HCT116 (cell line): Measurements from ENCODE around the gene CYTL1. TPM values are rescaled to one million over a fixed set of nuclear protein-coding genes. Genes with fewer than 3 reads are reported as not detected.

Experiments
- ATAC-seq: fragments of 200-7000 bp; cut with Tn5 transposase; 2 replicates; pipeline ENCODE4 v1.9.1; 2020; ENCODE audit warnings: mild to moderate bottlenecking, moderate library complexity
- BruUV-seq: library from RNA; stranded (reverse); fragments of 400-500 nt; replicated peaks from 2 replicates; lab custom pipeline; 2021; lab: Mats Ljungman, UMichigan
- CTCF ChIA-PET: fragments of 300-600 bp; sonication (Branson Sonifier 250); formaldehyde crosslinking; loops from one replicate; lab custom pipeline; 2021; ENCODE audit warnings: antibody characterized with exemption; lab: Charles Lee
- POLR2A ChIA-PET: fragments of 300-600, 350-600 bp; sonication (Branson Sonifier 250); formaldehyde crosslinking; loops from one replicate; lab custom pipeline; 2021; ENCODE audit warnings: antibody characterized with exemption; lab: Charles Lee
- RAD21 ChIA-PET, 2 experiments: fragments of 300-600 bp; sonication (Branson Sonifier 250); formaldehyde crosslinking; loops; one replicate each; lab custom pipeline; 2023; ENCODE audit warnings: low total read pairs in 2 of 2; ENCODE audit not compliant: uncharacterized antibody in 2 of 2, unreplicated experiment in 2 of 2, low non-redundant PET in 1 of 2; lab: Charles Lee
- DNase-seq: peaks from one replicate; pipeline ENCODE4 v3.0.0-alpha.2; 2010; ENCODE audit warnings: low read depth, low spot score
- H2AFZ ChIP-seq: fragments of 200-600 bp; shearing (Covaris generic), sonication (generic); 2 replicates; pipeline ENCODE4 v1.6.1; 2017; ENCODE audit warnings: low read depth, mixed run types, mixed read lengths, antibody characterized with exemption, low read length; ENCODE audit not compliant: poor library complexity, severe bottlenecking
- H3K27ac ChIP-seq: 2 replicates; pipeline ENCODE4 v1.5.1; 2012; ENCODE audit warnings: low read depth, low read length
- H3K27me3 ChIP-seq: fragments of 200-600 bp; sonication (generic); 2 replicates; pipeline ENCODE4 v1.6.1; 2016; ENCODE audit warnings: mixed run types, low read length, mixed read lengths; ENCODE audit not compliant: insufficient read depth
- H3K36me3 ChIP-seq, 2 experiments: fragments of 200-500 bp in 1 of 2; fragments of 200-600 bp in 1 of 2; sonication (Bioruptor generic) in 1 of 2; sonication (generic) in 1 of 2; 2 replicates each; pipeline versions ENCODE4 v1.5.1 to v1.6.1; 2014 to 2016; ENCODE audit warnings: low read length in 2 of 2, inconsistent platforms in 1 of 2, mixed read lengths in 1 of 2, mixed run types in 1 of 2; ENCODE audit not compliant: insufficient read depth in 2 of 2, control insufficient read depth in 1 of 2
- H3K4me1 ChIP-seq, 2 experiments: fragments of 200-600 bp in 1 of 2; sonication (generic) in 1 of 2; 2 replicates each; pipeline versions ENCODE4 v1.5.1 to v1.6.1; 2012 to 2017; ENCODE audit warnings: low read length in 2 of 2, inconsistent platforms in 1 of 2, mild to moderate bottlenecking in 1 of 2, mixed read lengths in 1 of 2, mixed run types in 1 of 2, moderate library complexity in 1 of 2; ENCODE audit not compliant: insufficient read depth in 2 of 2, control insufficient read depth in 1 of 2
- H3K4me2 ChIP-seq: fragments of 200-600 bp; sonication (generic); 2 replicates; pipeline ENCODE4 v1.6.1; 2017; ENCODE audit warnings: mixed run types, low read length, mixed read lengths
- H3K4me3 ChIP-seq, 2 experiments: fragments of 200-600 bp in 1 of 2; sonication (generic) in 1 of 2; replicated peaks in 1 of 2; 2 replicates each; pipeline ENCODE4 v1.5.1; 2011 to 2016; ENCODE audit warnings: low read length in 2 of 2, control low read depth in 1 of 2, low read depth in 1 of 2, mild to moderate bottlenecking in 1 of 2, mixed read lengths in 1 of 2, mixed run types in 1 of 2
- H3K79me2 ChIP-seq: fragments of 200-600 bp; sonication (generic); 2 replicates; pipeline ENCODE4 v1.6.1; 2017; ENCODE audit warnings: mild to moderate bottlenecking, mixed run types, low read length, moderate library complexity, mixed read lengths; ENCODE audit not compliant: insufficient read depth
- H3K9ac ChIP-seq: fragments of 200-600 bp; sonication (generic); 2 replicates; pipeline ENCODE4 v1.6.1; 2016; ENCODE audit warnings: low read length, mixed read lengths
- H3K9me2 ChIP-seq: fragments of 200-600 bp; sonication (generic), shearing (Covaris generic); 2 replicates; pipeline ENCODE4 v1.6.1; 2017; ENCODE audit warnings: mixed run types, mild to moderate bottlenecking, moderate library complexity; ENCODE audit not compliant: insufficient read depth
- H3K9me3 ChIP-seq, 2 experiments: fragments of 200-500 bp in 1 of 2; fragments of 200-600 bp in 1 of 2; sonication (Bioruptor generic) in 1 of 2; sonication (generic) in 1 of 2; 2 replicates each; pipeline ENCODE4 v1.6.1; 2014 to 2017; ENCODE audit warnings: low read length in 2 of 2, mixed read lengths in 2 of 2, inconsistent platforms in 1 of 2, low read depth in 1 of 2, mild to moderate bottlenecking in 1 of 2, mixed run types in 1 of 2, moderate library complexity in 1 of 2; ENCODE audit not compliant: control insufficient read depth in 1 of 2, insufficient read depth in 1 of 2
- H4K20me1 ChIP-seq: fragments of 200-600 bp; sonication (generic), shearing (Covaris generic); 2 replicates; pipeline ENCODE4 v1.6.1; 2017; ENCODE audit warnings: mixed run types, mild to moderate bottlenecking, moderate library complexity; ENCODE audit not compliant: insufficient read depth
- ATF3 ChIP-seq: IDR thresholded peaks from 2 replicates; pipeline ENCODE4 v1.6.1; 2012
- CEBPB ChIP-seq: IDR thresholded peaks from 2 replicates; pipeline ENCODE4 v1.6.1; 2012; ENCODE audit warnings: low read depth
- EGR1 ChIP-seq: IDR thresholded peaks from 2 replicates; pipeline ENCODE4 v1.6.1; 2012; ENCODE audit warnings: low read depth
- ELF1 ChIP-seq: IDR thresholded peaks from 2 replicates; pipeline ENCODE4 v1.6.1; 2012; ENCODE audit warnings: low read depth, borderline replicate concordance
- EZH2 ChIP-seq: fragments of 200-600 bp; sonication (generic); IDR thresholded peaks from 2 replicates; pipeline ENCODE4 v1.6.1; 2017; ENCODE audit warnings: antibody characterized with exemption, mixed run types
- JUND ChIP-seq: IDR thresholded peaks from 2 replicates; pipeline ENCODE4 v1.6.1; 2012
- SP1 ChIP-seq: IDR thresholded peaks from 2 replicates; pipeline ENCODE4 v1.6.1; 2012; ENCODE audit warnings: low read depth
- SRF ChIP-seq: IDR thresholded peaks from 2 replicates; pipeline ENCODE4 v1.6.1; 2012; ENCODE audit warnings: low read depth
- TCF7L2 ChIP-seq: IDR thresholded peaks from 2 replicates; pipeline ENCODE4 v1.7.0; 2011; ENCODE audit warnings: borderline replicate concordance, inconsistent platforms; ENCODE audit not compliant: insufficient read depth, insufficient read length; ENCODE audit errors: extremely low read depth
- ZFX ChIP-seq: fragments of 450-650 bp; IDR thresholded peaks from 2 replicates; pipeline ENCODE4 v1.6.1; 2017
- intact Hi-C: fragments of 100-400 bp; cut with micrococcal nuclease; formaldehyde crosslinking; loops from 2 replicates; pipeline ENCODE4 v1.10.0; 2022
- total RNA-seq: library from RNA; stranded (reverse); gene quantifications from one replicate; pipeline ENCODE4 v1.2.1, GENCODE V29; 2021; ENCODE audit not compliant: unreplicated experiment
- TF ChIP-seq, protein P1 (sequence below), 3 experiments: fragments of 200-600 bp in 1 of 3; sonication (generic) in 1 of 3; IDR thresholded peaks in 2 of 3; conservative IDR thresholded peaks in 1 of 3; 2 replicates each; pipeline ENCODE4 v1.5.1; 2012 to 2017; ENCODE audit warnings: low read depth in 2 of 3, low read length in 2 of 3, antibody characterized with exemption in 1 of 3, borderline replicate concordance in 1 of 3, control low read depth in 1 of 3, mild to moderate bottlenecking in 1 of 3, mixed read lengths in 1 of 3, mixed run types in 1 of 3, moderate library complexity in 1 of 3; ENCODE audit not compliant: insufficient read depth in 1 of 3

The CYTL1 gene
- total RNA-seq, 1 experiment from 2014 or later: not detected

DNA sequence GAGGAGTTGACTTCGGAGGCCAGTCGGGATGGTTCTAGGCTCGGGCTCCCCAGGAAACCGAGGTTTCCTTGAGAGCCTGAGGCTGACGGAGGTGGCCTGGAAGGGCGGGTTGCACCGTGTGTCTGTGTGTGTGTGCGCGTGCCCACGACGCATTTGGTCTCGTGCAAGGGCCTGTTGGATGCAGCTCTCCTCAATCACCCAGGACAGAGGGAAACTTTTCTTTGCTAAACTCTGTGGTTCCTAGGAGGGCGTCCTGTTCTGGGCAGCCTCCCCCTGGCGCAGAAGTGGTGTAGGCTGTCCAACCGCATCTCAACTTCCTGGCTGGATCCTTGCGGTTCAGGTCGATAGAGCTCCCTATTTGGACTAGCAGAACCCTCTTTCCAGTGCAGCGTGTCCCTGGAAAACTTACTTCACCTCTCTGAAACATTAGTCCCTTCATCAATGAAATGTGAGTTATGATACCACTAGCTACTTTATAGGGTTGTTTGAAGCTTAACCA, 33.0 kb upstream of the CYTL1 start:
- Histone ChIP-seq H3K9me2 (no peaks in the 10 kb centered on the region), H3K27me3 (peaks cover 9% of the 10 kb centered on the region; the same call in 1 of the 2 replicates), H3K36me3 (no peaks in the 10 kb centered on the region), H3K9me3 (no peaks in the 10 kb centered on the region), H3K4me3 (no peak overlapping the region), H3K9ac (no peak overlapping the region)
- intact Hi-C loops: no loop called here
- no TSS peak for BruUV-seq
- TF ChIP-seq TCF7L2 (no peak), ELF1 (no peak), ATF3 (no peak), SP1 (no peak), EZH2 (no peak), ZFX (no peak), EGR1 (no peak), JUND (no peak), SRF (no peak), CEBPB (no peak)
- TF ChIP-seq, protein P1, sequence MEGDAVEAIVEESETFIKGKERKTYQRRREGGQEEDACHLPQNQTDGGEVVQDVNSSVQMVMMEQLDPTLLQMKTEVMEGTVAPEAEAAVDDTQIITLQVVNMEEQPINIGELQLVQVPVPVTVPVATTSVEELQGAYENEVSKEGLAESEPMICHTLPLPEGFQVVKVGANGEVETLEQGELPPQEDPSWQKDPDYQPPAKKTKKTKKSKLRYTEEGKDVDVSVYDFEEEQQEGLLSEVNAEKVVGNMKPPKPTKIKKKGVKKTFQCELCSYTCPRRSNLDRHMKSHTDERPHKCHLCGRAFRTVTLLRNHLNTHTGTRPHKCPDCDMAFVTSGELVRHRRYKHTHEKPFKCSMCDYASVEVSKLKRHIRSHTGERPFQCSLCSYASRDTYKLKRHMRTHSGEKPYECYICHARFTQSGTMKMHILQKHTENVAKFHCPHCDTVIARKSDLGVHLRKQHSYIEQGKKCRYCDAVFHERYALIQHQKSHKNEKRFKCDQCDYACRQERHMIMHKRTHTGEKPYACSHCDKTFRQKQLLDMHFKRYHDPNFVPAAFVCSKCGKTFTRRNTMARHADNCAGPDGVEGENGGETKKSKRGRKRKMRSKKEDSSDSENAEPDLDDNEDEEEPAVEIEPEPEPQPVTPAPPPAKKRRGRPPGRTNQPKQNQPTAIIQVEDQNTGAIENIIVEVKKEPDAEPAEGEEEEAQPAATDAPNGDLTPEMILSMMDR (IDR thresholded peaks at IDR 0.05 in 2 of 3, conservative IDR thresholded peaks at IDR 0.05 in 1 of 3; ENCODE audit: borderline replicate concordance in 1 of 3, insufficient read depth in 1 of 3, low read depth in 2 of 3, low read length in 2 of 3): no peak
- TF ChIP-seq, all 23 proteins: peak for 0
- Histone ChIP-seq H3K79me2 (no peaks in the 10 kb centered on the region), H4K20me1 (no peaks in the 10 kb centered on the region), H2AFZ (no peak overlapping the region), H3K4me1 (no peaks in the 10 kb centered on the region), H3K27ac (no peak overlapping the region), H3K4me2 (no peak overlapping the region)
- CTCF ChIA-PET: no interaction called here
- DNase-seq (no peak), ATAC-seq (no peak)
- POLR2A ChIA-PET: no interaction called here
- RAD21 ChIA-PET: interaction anchor here in 1 of 2 experiments (0.5 kb wide), 1 partner anchor 20 kb away, joined by 3 read pairs; no protein-coding TSS in a partner anchor
